Smooth muscle cell (in vitro differentiated cells): Measurements from ENCODE around the gene CYB5D1. TPM values are rescaled to one million over a fixed set of nuclear protein-coding genes. Genes with fewer than 3 reads are reported as not detected.

Experiments used
- DNase-seq: peaks from one replicate; lab custom pipeline; 2025; ENCODE audit not compliant: unreplicated experiment; lab: John Stamatoyannopoulos, UW
- H2AFZ ChIP-seq: fragments of 200-600 bp; sonication (generic); 2 replicates; pipeline ENCODE4 v1.6.0; 2016; ENCODE audit warnings: antibody characterized with exemption, low read depth, mild to moderate bottlenecking
- H3F3A ChIP-seq: fragments of 200-600 bp; sonication (generic); 2 replicates; pipeline ENCODE4 v1.6.0; 2017; ENCODE audit warnings: antibody characterized with exemption, low read depth
- H3K27ac ChIP-seq: fragments of 200-600 bp; sonication (generic); 2 replicates; pipeline ENCODE4 v1.5.1; 2016; ENCODE audit warnings: low read depth, mild to moderate bottlenecking
- H3K27me3 ChIP-seq: fragments of 200-600 bp; sonication (generic); 2 replicates; pipeline ENCODE4 v1.6.1; 2016; ENCODE audit warnings: low read depth, mild to moderate bottlenecking
- H3K36me3 ChIP-seq: fragments of 200-600 bp; sonication (generic); 2 replicates; pipeline ENCODE4 v1.5.1; 2016; ENCODE audit warnings: low read depth
- H3K4me1 ChIP-seq: fragments of 200-600 bp; sonication (generic); 2 replicates; pipeline ENCODE4 v1.5.1; 2016; ENCODE audit warnings: low read depth
- H3K4me2 ChIP-seq: fragments of 200-600 bp; sonication (generic); 2 replicates; pipeline ENCODE4 v1.6.0; 2016; ENCODE audit warnings: mild to moderate bottlenecking
- H3K4me3 ChIP-seq: fragments of 200-600 bp; sonication (generic); 2 replicates; pipeline ENCODE4 v1.5.1; 2016; ENCODE audit warnings: mild to moderate bottlenecking
- H3K79me2 ChIP-seq: fragments of 200-600 bp; sonication (generic); 2 replicates; pipeline ENCODE4 v1.6.0; 2016; ENCODE audit warnings: low read depth, mild to moderate bottlenecking
- H3K9ac ChIP-seq: fragments of 200-600 bp; sonication (generic); 2 replicates; pipeline ENCODE4 v1.6.0; 2016; ENCODE audit warnings: low read depth
- H3K9me3 ChIP-seq: fragments of 200-600 bp; sonication (generic); replicated peaks from 2 replicates; pipeline ENCODE4 v1.5.1; 2016; ENCODE audit warnings: low read depth
- H4K20me1 ChIP-seq: fragments of 200-600 bp; sonication (generic); 2 replicates; pipeline ENCODE4 v1.6.0; 2016; ENCODE audit warnings: low read depth
- WGBS: methylation state at CpG from one replicate; pipeline ENCODE4 v1.1.7; 2016; ENCODE audit warnings: low lambda C conversion rate; 5-methylcytosine and 5-hydroxymethylcytosine counted together
- polyA plus RNA-seq: library from polyadenylated mRNA; unstranded; fragments of >200 nt; fragmentation: Nextera tagmentation; extraction: Ambion mirVana; gene quantifications from 2 replicates; pipeline ENCODE4 v1.2.1, GENCODE V29; 2016
- total RNA-seq: library from RNA; depleted of rRNA; stranded (reverse); fragments of >200 nt; gene quantifications from 2 replicates; pipeline ENCODE4 v1.2.3, GENCODE V29; 2014
- TF ChIP-seq, protein P1 (sequence below): fragments of 200-600 bp; sonication (generic); IDR thresholded peaks from 2 replicates; pipeline ENCODE4 v1.5.1; 2017; ENCODE audit warnings: borderline replicate concordance, mild to moderate bottlenecking, antibody characterized with exemption; ENCODE audit not compliant: insufficient read depth, poor library complexity, severe bottlenecking

CYB5D1 gene
- total and polyA plus RNA-seq, 2 experiments from 2014 or later = 6.6 to 9.3 TPM

GRCh38 chr17:7824021-7824924 is 33.5 kb upstream of the CYB5D1 start:
- DNase-seq = no peak
- Histone ChIP-seq H3K4me1 (no peaks in the 10 kb centered on the region), H3K9ac (no peak overlapping the region), H3F3A (no peaks in the 10 kb centered on the region), H3K79me2 (no peaks in the 10 kb centered on the region), H3K9me3 (no peaks in the 10 kb centered on the region), H3K27me3 (no peaks in the 10 kb centered on the region), H4K20me1 (no peaks in the 10 kb centered on the region), H2AFZ (no peak overlapping the region), H3K4me3 (no peak overlapping the region), H3K4me2 (no peak overlapping the region), H3K36me3 (no peaks in the 10 kb centered on the region), H3K27ac (no peak overlapping the region)
- TF ChIP-seq, protein P1, sequence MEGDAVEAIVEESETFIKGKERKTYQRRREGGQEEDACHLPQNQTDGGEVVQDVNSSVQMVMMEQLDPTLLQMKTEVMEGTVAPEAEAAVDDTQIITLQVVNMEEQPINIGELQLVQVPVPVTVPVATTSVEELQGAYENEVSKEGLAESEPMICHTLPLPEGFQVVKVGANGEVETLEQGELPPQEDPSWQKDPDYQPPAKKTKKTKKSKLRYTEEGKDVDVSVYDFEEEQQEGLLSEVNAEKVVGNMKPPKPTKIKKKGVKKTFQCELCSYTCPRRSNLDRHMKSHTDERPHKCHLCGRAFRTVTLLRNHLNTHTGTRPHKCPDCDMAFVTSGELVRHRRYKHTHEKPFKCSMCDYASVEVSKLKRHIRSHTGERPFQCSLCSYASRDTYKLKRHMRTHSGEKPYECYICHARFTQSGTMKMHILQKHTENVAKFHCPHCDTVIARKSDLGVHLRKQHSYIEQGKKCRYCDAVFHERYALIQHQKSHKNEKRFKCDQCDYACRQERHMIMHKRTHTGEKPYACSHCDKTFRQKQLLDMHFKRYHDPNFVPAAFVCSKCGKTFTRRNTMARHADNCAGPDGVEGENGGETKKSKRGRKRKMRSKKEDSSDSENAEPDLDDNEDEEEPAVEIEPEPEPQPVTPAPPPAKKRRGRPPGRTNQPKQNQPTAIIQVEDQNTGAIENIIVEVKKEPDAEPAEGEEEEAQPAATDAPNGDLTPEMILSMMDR = no peak
- 93% methylated on average over 9 of the region's 9 CpGs for WGBS

DNA sequence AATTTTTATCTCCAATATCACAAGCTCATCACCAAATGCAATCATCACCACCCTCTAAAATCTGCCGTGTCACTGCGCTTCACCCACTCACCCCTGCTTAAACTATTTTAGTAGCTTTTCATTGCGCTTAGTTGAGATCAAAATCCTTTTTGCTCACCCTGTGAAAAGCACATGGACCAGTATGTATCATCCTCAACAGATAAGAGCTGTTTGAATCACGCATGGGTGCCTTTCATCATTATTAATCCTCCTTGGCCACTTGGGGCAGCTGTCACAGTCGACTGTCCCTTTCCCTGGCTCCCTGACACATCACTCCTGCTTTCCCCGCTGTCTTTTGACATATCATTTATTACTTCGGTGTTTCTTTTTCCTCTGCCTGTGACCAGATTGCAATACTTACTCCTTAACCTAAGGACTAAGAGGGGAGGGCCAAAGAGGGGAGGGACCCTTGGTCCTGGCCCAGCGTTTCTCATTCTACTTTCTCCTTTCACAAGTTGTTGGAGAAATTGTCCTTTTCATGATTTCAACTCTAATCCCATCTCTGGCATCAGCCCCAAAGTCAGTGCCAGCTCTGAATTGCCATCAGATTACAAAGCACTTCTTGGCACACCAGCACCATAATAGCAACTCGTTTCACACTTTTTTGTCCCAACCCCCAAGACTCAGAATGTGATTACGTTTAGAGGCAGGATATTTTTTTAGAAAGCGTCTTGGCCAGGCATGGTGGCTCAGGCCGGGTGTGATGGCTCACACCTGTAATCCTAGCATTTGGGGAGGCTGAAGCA is 32.4 kb upstream of the CYB5D1 start:
- no peak for DNase-seq
- no peaks in the 10 kb centered on the region for H4K20me1 ChIP-seq
- TF ChIP-seq, protein P1 = no peak
- WGBS = 56% methylated on average over 12 of the region's 12 CpGs
- H3K27ac ChIP-seq = no peak overlapping the region
- no peak overlapping the region for H3K4me2 ChIP-seq
- H2AFZ ChIP-seq = no peak overlapping the region
- H3K79me2 ChIP-seq = no peaks in the 10 kb centered on the region
- H3F3A ChIP-seq = no peaks in the 10 kb centered on the region
- H3K36me3 ChIP-seq = no peaks in the 10 kb centered on the region
- no peaks in the 10 kb centered on the region for H3K27me3 ChIP-seq
- no peaks in the 10 kb centered on the region for H3K4me1 ChIP-seq
- no peaks in the 10 kb centered on the region for H3K9me3 ChIP-seq
- H3K4me3 ChIP-seq = no peak overlapping the region
- no peak overlapping the region for H3K9ac ChIP-seq

GRCh38 chr17:7830616-7831015 is 27.2 kb upstream of the CYB5D1 start:
- WGBS = 92% methylated on average over 8 of the region's 8 CpGs
- TF ChIP-seq, protein P1 = no peak
- H2AFZ ChIP-seq = no peak overlapping the region

More at GRCh38 chr17:7830616-7831015, 27.2 kb upstream of the CYB5D1 start:
- Histone ChIP-seq H3K9me3 (no peaks in the 10 kb centered on the region), H3K9ac (no peak overlapping the region), H3K4me2 (no peak overlapping the region), H3F3A (no peaks in the 10 kb centered on the region), H3K27me3 (no peaks in the 10 kb centered on the region), H3K27ac (no peak overlapping the region), H3K79me2 (no peaks in the 10 kb centered on the region), H4K20me1 (no peaks in the 10 kb centered on the region), H3K36me3 (no peaks in the 10 kb centered on the region), H3K4me3 (no peak overlapping the region), H3K4me1 (peaks cover 4% of the 10 kb centered on the region)
- DNase-seq = no peak
